Mesendoderm (in vitro differentiated cells): ENCODE measurements around the gene TYROBP.

Experiments
- DNase-seq: peaks from one replicate; pipeline ENCODE4 v3.0.0; 2013
- H2AK5ac ChIP-seq: 2 replicates; pipeline ENCODE4 v1.6.1; 2013; ENCODE audit warnings: low read length, inconsistent platforms
- H2BK120ac ChIP-seq: 2 replicates; pipeline ENCODE4 v1.6.1; 2013; ENCODE audit warnings: low read depth, mild to moderate bottlenecking, low read length, moderate library complexity, mixed read lengths
- H2BK15ac ChIP-seq: replicated peaks from 2 replicates; pipeline ENCODE4 v1.6.1; 2013; ENCODE audit warnings: low read depth, mild to moderate bottlenecking, moderate library complexity
- H2BK5ac ChIP-seq: 2 replicates; pipeline ENCODE4 v1.6.1; 2013; ENCODE audit warnings: low read length, inconsistent platforms
- H3K18ac ChIP-seq: 2 replicates; pipeline ENCODE4 v1.6.1; 2013; ENCODE audit warnings: mild to moderate bottlenecking, low read length, mixed read lengths
- H3K23ac ChIP-seq: one replicate; pipeline ENCODE4 v1.6.1; 2013; ENCODE audit warnings: low read length
- H3K27ac ChIP-seq: 2 replicates; pipeline ENCODE4 v1.5.1; 2013; ENCODE audit warnings: low read depth, mild to moderate bottlenecking, inconsistent platforms, low read length, moderate library complexity
- H3K27me3 ChIP-seq: 2 replicates; pipeline ENCODE4 v1.6.1; 2013; ENCODE audit warnings: low read length, control low read depth, mild to moderate bottlenecking, inconsistent platforms; ENCODE audit not compliant: insufficient read depth, poor library complexity
- H3K36me3 ChIP-seq: 2 replicates; pipeline ENCODE4 v1.6.1; 2013; ENCODE audit warnings: low read length, inconsistent platforms; ENCODE audit not compliant: control insufficient read depth, insufficient read depth
- H3K4ac ChIP-seq: one replicate; pipeline ENCODE4 v1.6.1; 2013; ENCODE audit warnings: low read depth, mild to moderate bottlenecking, low read length, moderate library complexity
- H3K4me1 ChIP-seq: 2 replicates; pipeline ENCODE4 v1.6.1; 2013; ENCODE audit warnings: low read depth, low read length, inconsistent platforms; ENCODE audit not compliant: control insufficient read depth
- H3K4me2 ChIP-seq: 2 replicates; pipeline ENCODE4 v1.6.1; 2013; ENCODE audit warnings: low read length
- H3K4me3 ChIP-seq: 2 replicates; pipeline ENCODE4 v1.5.1; 2013; ENCODE audit warnings: mild to moderate bottlenecking, low read length
- H3K56ac ChIP-seq: one replicate; pipeline ENCODE4 v1.6.1; 2013; ENCODE audit warnings: low read length
- H3K79me1 ChIP-seq: 2 replicates; pipeline ENCODE4 v1.6.1; 2013; ENCODE audit warnings: low read length, inconsistent platforms
- H3K79me2 ChIP-seq: 2 replicates; pipeline ENCODE4 v1.6.1; 2013; ENCODE audit warnings: mild to moderate bottlenecking, low read length; ENCODE audit not compliant: control insufficient read depth, insufficient read depth
- H3K9ac ChIP-seq: 2 replicates; pipeline ENCODE4 v1.6.1; 2013; ENCODE audit warnings: low read length, inconsistent platforms
- H4K5ac ChIP-seq: one replicate; pipeline ENCODE4 v1.6.1; 2013; ENCODE audit warnings: low read length
- H4K8ac ChIP-seq: one replicate; pipeline ENCODE4 v1.6.1; 2013; ENCODE audit warnings: low read depth, mild to moderate bottlenecking, control low read depth, low read length, moderate library complexity
- WGBS: extraction: QIAGEN DNeasy Blood & Tissue Kit; methylation state at CpG from one replicate; pipeline ENCODE4 v1.1.7; 2013; ENCODE audit warnings: low lambda C conversion rate, missing lambda C conversion rate; ENCODE audit not compliant: insufficient coverage; ENCODE audit errors: extremely low coverage; 5-methylcytosine and 5-hydroxymethylcytosine counted together

TYROBP gene

GRCh38 chr19:35945121-35945790 lies 37.2 kb upstream of the TYROBP start:
- Histone ChIP-seq H3K4me2 (no peak overlapping the region), H2BK5ac (no peak overlapping the region), H3K23ac (no peak overlapping the region), H3K56ac (no peak overlapping the region), H3K4ac (no peak overlapping the region), H2BK15ac (no peak overlapping the region), H3K4me3 (no peak overlapping the region), H4K5ac (no peak overlapping the region), H3K36me3 (no peaks in the 10 kb centered on the region), H3K27ac (no peak overlapping the region), H3K4me1 (no peaks in the 10 kb centered on the region), H2AK5ac (no peak overlapping the region), H3K18ac (no peak overlapping the region), H3K27me3 (no peaks in the 10 kb centered on the region), H3K79me1 (no peaks in the 10 kb centered on the region), H3K9ac (no peak overlapping the region), H3K79me2 (no peaks in the 10 kb centered on the region), H4K8ac (no peak overlapping the region), H2BK120ac (no peak overlapping the region)
- DNase-seq: no peak
- no CpG with 5 or more reads among the region's 11 CpGs for WGBS

DNA sequence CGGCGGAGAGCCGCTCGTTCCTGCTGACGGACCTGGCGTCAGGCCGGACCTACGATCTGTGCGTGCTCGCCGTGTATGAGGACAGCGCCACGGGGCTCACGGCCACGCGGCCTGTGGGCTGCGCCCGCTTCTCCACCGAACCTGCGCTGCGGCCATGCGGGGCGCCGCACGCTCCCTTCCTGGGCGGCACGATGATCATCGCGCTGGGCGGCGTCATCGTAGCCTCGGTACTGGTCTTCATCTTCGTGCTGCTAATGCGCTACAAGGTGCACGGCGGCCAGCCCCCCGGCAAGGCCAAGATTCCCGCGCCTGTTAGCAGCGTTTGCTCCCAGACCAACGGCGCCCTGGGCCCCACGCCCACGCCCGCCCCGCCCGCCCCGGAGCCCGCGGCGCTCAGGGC lies 36.5 kb upstream of the TYROBP start:
- Histone ChIP-seq H2BK120ac (no peak overlapping the region), H2BK15ac (no peak overlapping the region), H3K4me1 (no peaks in the 10 kb centered on the region), H2BK5ac (no peak overlapping the region), H3K36me3 (no peaks in the 10 kb centered on the region), H3K9ac (no peak overlapping the region), H3K23ac (no peak overlapping the region), H3K79me2 (no peaks in the 10 kb centered on the region), H3K27ac (no peak overlapping the region), H3K27me3 (no peaks in the 10 kb centered on the region), H3K56ac (no peak overlapping the region), H4K5ac (no peak overlapping the region), H3K4ac (no peak overlapping the region), H4K8ac (no peak overlapping the region), H3K18ac (no peak overlapping the region), H3K4me2 (no peak overlapping the region), H3K79me1 (no peaks in the 10 kb centered on the region), H3K4me3 (no peak overlapping the region), H2AK5ac (no peak overlapping the region)
- no CpG with 5 or more reads among the region's 52 CpGs for WGBS
- no peak for DNase-seq

DNA sequence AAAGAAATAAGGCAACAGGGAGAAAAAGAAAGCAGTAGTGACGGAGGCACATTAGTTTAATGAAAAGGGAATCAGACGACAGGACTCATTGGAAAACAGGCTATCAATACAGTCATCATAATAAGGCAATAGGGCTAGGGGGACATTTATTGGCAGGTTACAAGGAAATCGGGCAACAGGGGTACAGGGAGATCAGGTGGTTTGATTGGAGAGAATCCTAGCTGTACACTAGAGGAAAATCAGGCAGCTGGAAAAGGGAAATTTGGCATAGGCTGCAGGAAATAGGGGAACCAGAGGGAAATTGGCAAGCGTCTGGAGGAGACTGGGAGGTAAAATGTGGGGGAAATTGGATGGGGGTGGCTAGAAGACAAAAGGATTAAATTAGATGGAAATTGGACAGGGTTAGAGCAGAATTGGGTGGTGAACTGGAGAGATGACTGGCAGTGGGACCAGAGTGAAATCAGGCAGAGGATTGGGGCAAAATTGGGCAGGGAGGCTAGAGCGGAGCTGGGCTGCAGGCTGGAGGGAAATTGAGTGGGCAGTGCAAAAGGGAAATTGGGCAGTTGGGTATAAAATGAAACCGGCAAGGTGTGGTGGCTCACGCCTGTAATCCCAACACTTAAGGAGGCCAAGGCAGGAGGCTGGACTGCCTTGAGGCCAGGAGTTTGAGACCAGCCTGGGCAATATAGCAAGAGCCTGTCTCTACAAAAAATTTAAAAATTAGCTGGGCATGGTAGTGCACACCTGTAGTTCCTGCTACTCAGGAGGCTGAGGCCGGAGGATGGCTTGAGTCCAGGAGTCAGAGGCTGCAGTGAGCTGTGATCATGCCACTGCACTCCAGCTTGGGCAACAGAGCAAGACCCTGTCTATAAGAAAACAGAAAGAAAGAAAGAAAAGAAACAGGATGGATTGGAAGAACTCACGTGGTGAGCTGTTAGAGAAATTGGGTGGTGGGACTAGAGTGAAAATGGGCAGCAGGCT lies 35.5 kb upstream of the TYROBP start:
- no CpG with 5 or more reads among the region's 9 CpGs for whole genome bisulfite sequencing

DNA sequence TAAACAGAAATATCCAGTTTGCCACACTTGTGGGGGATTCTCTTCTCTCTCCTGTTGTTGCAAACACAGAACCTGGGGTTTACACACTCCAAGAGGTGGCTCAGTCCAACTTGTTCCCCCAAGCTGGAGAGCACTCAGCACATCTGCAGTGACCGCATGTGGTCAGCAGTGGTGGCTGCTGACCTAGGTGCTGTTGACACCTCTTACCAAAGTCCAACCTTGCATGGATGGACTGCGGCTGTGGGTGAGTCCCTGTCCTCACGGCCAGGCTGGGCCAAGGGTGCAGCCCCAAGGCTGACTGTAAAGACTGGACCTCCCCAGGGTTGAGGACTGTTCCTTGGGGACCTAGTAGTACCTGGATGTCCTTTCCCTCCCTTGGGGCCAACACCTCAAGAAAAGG lies 34.1 kb upstream of the TYROBP start:
- DNase-seq: no peak

More for the DNA sequence above, 35.5 kb upstream of the TYROBP start:
- no peaks in the 10 kb centered on the region for H3K36me3 ChIP-seq
- H2BK5ac ChIP-seq: no peak overlapping the region
- H3K27ac ChIP-seq: no peak overlapping the region
- no peak overlapping the region for H3K4ac ChIP-seq
- no peak overlapping the region for H3K23ac ChIP-seq
- H3K79me2 ChIP-seq: no peaks in the 10 kb centered on the region
- H2AK5ac ChIP-seq: no peak overlapping the region
- no peak overlapping the region for H3K56ac ChIP-seq
- DNase-seq: no peak
- H2BK15ac ChIP-seq: no peak overlapping the region
- no peak overlapping the region for H3K4me3 ChIP-seq
- H3K4me1 ChIP-seq: no peaks in the 10 kb centered on the region
- H3K27me3 ChIP-seq: no peaks in the 10 kb centered on the region
- no peak overlapping the region for H4K8ac ChIP-seq
- no peak overlapping the region for H3K18ac ChIP-seq
- no peak overlapping the region for H3K9ac ChIP-seq
- H3K4me2 ChIP-seq: no peak overlapping the region
- no peak overlapping the region for H2BK120ac ChIP-seq
- H4K5ac ChIP-seq: no peak overlapping the region
- no peaks in the 10 kb centered on the region for H3K79me1 ChIP-seq

GRCh38 chr19:35940839-35941238 lies 32.7 kb upstream of the TYROBP start:
- Histone ChIP-seq H4K5ac (no peak overlapping the region), H3K9ac (no peak overlapping the region), H3K79me1 (peaks cover 3% of the 10 kb centered on the region), H3K18ac (no peak overlapping the region), H2BK120ac (no peak overlapping the region), H3K4ac (no peak overlapping the region), H2AK5ac (no peak overlapping the region), H2BK15ac (no peak overlapping the region), H3K4me1 (peaks cover 8% of the 10 kb centered on the region), H3K27me3 (no peaks in the 10 kb centered on the region), H2BK5ac (no peak overlapping the region), H4K8ac (no peak overlapping the region), H3K36me3 (no peaks in the 10 kb centered on the region), H3K4me2 (no peak overlapping the region), H3K4me3 (no peak overlapping the region), H3K79me2 (no peaks in the 10 kb centered on the region), H3K27ac (no peak overlapping the region), H3K56ac (no peak overlapping the region), H3K23ac (no peak overlapping the region)
- DNase-seq: no peak
- 100% methylated on average over 1 of the region's 4 CpGs for WGBS

More for the DNA sequence above, 34.1 kb upstream of the TYROBP start:
- no peak overlapping the region for H3K4me2 ChIP-seq
- no peak overlapping the region for H2AK5ac ChIP-seq
- no peaks in the 10 kb centered on the region for H3K79me2 ChIP-seq
- no peak overlapping the region for H3K4me3 ChIP-seq
- no CpG with 5 or more reads among the region's 3 CpGs for WGBS
- no peak overlapping the region for H3K4ac ChIP-seq
- no peak overlapping the region for H2BK15ac ChIP-seq
- H3K56ac ChIP-seq: no peak overlapping the region
- H3K4me1 ChIP-seq: peaks cover 3% of the 10 kb centered on the region
- no peaks in the 10 kb centered on the region for H3K27me3 ChIP-seq
- no peak overlapping the region for H2BK120ac ChIP-seq
- no peak overlapping the region for H4K8ac ChIP-seq
- H2BK5ac ChIP-seq: no peak overlapping the region
- no peak overlapping the region for H3K27ac ChIP-seq
- no peak overlapping the region for H3K23ac ChIP-seq
- peaks cover 3% of the 10 kb centered on the region for H3K79me1 ChIP-seq
- H3K9ac ChIP-seq: no peak overlapping the region
- H3K18ac ChIP-seq: no peak overlapping the region
- H3K36me3 ChIP-seq: no peaks in the 10 kb centered on the region
- no peak overlapping the region for H4K5ac ChIP-seq
